Stomach (tissue), 4 donors: ENCODE results near the gene CMTM6.

Source experiments
- CTCF ChIP-seq, 7 experiments: fragments of 450-650 bp in 4 of 7; fragments of 200-600 bp in 3 of 7; sonication (generic) in 3 of 7; IDR thresholded peaks; one replicate each; pipeline ENCODE4 v1.5.1; 2016 to 2019; ENCODE audit warnings: antibody characterized with exemption in 7 of 7, control low read depth in 2 of 7, mild to moderate bottlenecking in 1 of 7
- POLR2AphosphoS5 ChIP-seq, 3 donors: sonication (generic); formaldehyde crosslinking; IDR thresholded peaks; one replicate each; pipeline ENCODE4 v1.6.1; 2016; ENCODE audit warnings: antibody characterized with exemption in 3 of 3

GRCh38 chr3:32545305-32545704 is 42.7 kb upstream of the CMTM6 start:
- TF ChIP-seq CTCF (IDR thresholded peaks at IDR 0.05), result no peak
- TF ChIP-seq POLR2AphosphoS5 (IDR thresholded peaks at IDR 0.05), result no peak
